H1 (cell line): ENCODE measurements around the gene IL9. TPM values are rescaled to one million over a fixed set of nuclear protein-coding genes. Genes with fewer than 3 reads are reported as not detected.

Experiments
- E2F6 ChIP-seq: IDR thresholded peaks from 2 replicates; pipeline ENCODE4 v1.6.1; 2012; ENCODE audit warnings: inconsistent platforms
- polyA plus RNA-seq, 7 experiments: library from polyadenylated mRNA; depleted of rRNA in 3 of 7; stranded (reverse) in 5 of 7; unstranded in 2 of 7; fragments of >200 nt in 5 of 7; fragments of 200-250 nt in 2 of 7; gene quantifications; 1 replicate in 5 of 7; 2 replicates in 1 of 7; 4 replicates in 1 of 7; pipeline versions ENCODE4 v1.2.1 to v1.2.3, GENCODE V29; 2011 to 2013; ENCODE audit warnings: missing spikeins in 2 of 7, mixed read lengths in 2 of 7
- total RNA-seq: library from RNA; stranded (reverse); fragmentation: NEBNext Ultra II Directional; extraction: Animal tissue kit (Norgen Biotek cat#: 25700); gene quantifications from 2 replicates; pipeline ENCODE4 v1.2.1, GENCODE V29; 2021

IL9 gene
- total and polyA plus RNA-seq, 2 of the 8 experiments (the other 6 are each of a cell fraction or from before 2014, with no cell fraction given): not detected

- TF ChIP-seq E2F6: no peak
Observed at GRCh38 chr5:135864503-135865435, 30.9 kb downstream of the IL9 start (continued).
